ENCODE measurements around the gene PPP2R5C.

Gene PPP2R5C

DNA sequence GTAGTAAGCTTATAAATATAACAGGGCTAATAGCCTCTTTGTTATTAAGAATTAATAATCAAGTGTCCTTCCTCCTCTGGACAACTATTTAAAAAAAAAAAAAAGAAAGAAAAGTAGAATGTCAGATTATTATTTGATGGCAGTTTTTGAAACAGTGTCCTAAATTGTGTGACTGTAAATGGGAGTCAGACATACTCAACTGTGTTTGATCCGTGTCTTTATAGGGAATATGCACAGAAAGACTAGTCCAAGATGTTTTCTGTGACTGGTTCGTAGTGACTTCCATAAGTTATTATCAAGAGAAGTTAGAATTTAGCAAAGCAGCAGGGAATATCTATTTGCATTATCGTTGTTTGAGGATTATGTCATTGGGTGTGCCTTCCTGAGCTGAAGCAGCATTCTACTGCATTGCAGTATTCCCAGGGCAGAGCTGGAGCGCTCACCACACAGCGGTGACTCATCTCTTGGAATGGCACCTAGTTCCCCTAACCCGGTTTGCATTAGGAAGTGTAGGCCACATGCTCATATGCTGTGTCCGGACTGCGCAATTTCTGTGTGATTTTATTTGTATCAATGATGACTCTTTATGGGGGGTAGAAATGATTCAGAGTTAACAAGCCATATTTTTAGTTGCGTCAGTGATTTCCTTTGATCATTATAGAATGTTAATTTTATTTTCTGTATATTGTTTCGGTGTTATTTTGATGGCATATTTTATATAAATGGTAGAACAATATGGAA lies 210.8 kb downstream of the PPP2R5C start:
- DNase-seq = peak; percentile 25 to 34

GRCh38 chr14:101973356-101973755 lies 211.8 kb downstream of the PPP2R5C start:
- DNase-seq = no peak

DNA sequence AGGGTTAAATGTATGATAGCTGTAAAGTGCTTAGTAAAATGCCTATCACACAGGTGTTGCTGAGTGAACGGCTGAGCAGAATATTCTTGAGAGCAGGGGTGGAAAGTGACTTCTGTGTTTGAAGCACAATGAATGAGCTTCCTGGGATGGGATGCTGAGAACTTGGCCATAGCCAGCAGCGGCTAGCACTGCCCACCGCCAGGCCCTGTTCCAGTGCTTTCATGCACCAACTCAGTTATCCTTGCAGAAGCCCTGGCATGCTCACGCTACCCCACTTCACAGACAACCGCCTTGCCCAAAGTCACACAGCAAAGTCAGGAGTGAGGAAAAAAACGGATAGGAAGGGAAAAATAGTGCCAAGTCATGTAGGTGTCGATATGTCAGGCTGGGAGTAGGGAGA lies 213.7 kb downstream of the PPP2R5C start:
- DNase-seq = no peak
